Glutamatergic neuron (in vitro differentiated cells): ENCODE measurements around the gene FHIT. TPM values are rescaled to one million over a fixed set of nuclear protein-coding genes. Genes with fewer than 3 reads are reported as not detected.

Source experiments
- DNase-seq: peaks from one replicate; pipeline ENCODE4 v3.0.0; 2022
- H3K27ac Mint-ChIP-seq: one replicate; pipeline ENCODE4 v1.8.0; 2020; ENCODE audit warnings: mild to moderate bottlenecking, mixed read lengths, inconsistent platforms; ENCODE audit not compliant: unreplicated experiment
- H3K27me3 Mint-ChIP-seq: one replicate; pipeline ENCODE4 v1.8.0; 2020; ENCODE audit warnings: mild to moderate bottlenecking, moderate library complexity, mixed read lengths, inconsistent platforms; ENCODE audit not compliant: unreplicated experiment
- H3K36me3 Mint-ChIP-seq: one replicate; pipeline ENCODE4 v1.8.0; 2020; ENCODE audit warnings: mild to moderate bottlenecking, mixed read lengths, inconsistent platforms; ENCODE audit not compliant: unreplicated experiment
- H3K4me1 Mint-ChIP-seq: one replicate; pipeline ENCODE4 v1.8.0; 2020; ENCODE audit warnings: mild to moderate bottlenecking, low read depth, mixed read lengths, inconsistent platforms; ENCODE audit not compliant: unreplicated experiment
- H3K4me3 Mint-ChIP-seq: one replicate; pipeline ENCODE4 v1.8.0; 2020; ENCODE audit warnings: mild to moderate bottlenecking, mixed read lengths, inconsistent platforms; ENCODE audit not compliant: unreplicated experiment
- H3K9me3 Mint-ChIP-seq: one replicate; pipeline ENCODE4 v1.8.0; 2020; ENCODE audit warnings: mild to moderate bottlenecking, moderate library complexity, mixed read lengths, inconsistent platforms; ENCODE audit not compliant: unreplicated experiment
- CTCF ChIP-seq: fragments of 200-600 bp; sonication (generic); IDR thresholded peaks from one replicate; pipeline ENCODE4 v1.5.0; 2021; ENCODE audit not compliant: partially characterized antibody, unreplicated experiment
- total RNA-seq: library from RNA; stranded (reverse); fragmentation: NEBNext Ultra II Directional; extraction: Animal tissue kit (Norgen Biotek cat#: 25700); gene quantifications from one replicate; pipeline ENCODE4 v1.2.1, GENCODE V29; 2021; ENCODE audit not compliant: unreplicated experiment

The FHIT gene
- total RNA-seq, 1 donor from 2014 or later = 15.2 TPM

GRCh38 chr3:60582288-60582687 lies 669.0 kb downstream of the FHIT start:
- no peaks in the 10 kb centered on the region for H3K4me1 Mint-ChIP-seq
- no peaks in the 10 kb centered on the region for H3K36me3 Mint-ChIP-seq
- H3K27ac Mint-ChIP-seq = no peak overlapping the region
- H3K9me3 Mint-ChIP-seq = peaks cover 2% of the 10 kb centered on the region
- DNase-seq = no peak
- no peak overlapping the region for H3K4me3 Mint-ChIP-seq
- peaks cover 2% of the 10 kb centered on the region for H3K27me3 Mint-ChIP-seq
- peak; percentile 11 for TF ChIP-seq CTCF

GRCh38 chr3:60580809-60581208 lies 670.4 kb downstream of the FHIT start:
- H3K27me3 Mint-ChIP-seq = peaks cover 2% of the 10 kb centered on the region
- no peaks in the 10 kb centered on the region for H3K36me3 Mint-ChIP-seq
- H3K27ac Mint-ChIP-seq = no peak overlapping the region
- TF ChIP-seq CTCF = no peak
- no peaks in the 10 kb centered on the region for H3K4me1 Mint-ChIP-seq
- DNase-seq = no peak
- H3K4me3 Mint-ChIP-seq = no peak overlapping the region
- no peaks in the 10 kb centered on the region for H3K9me3 Mint-ChIP-seq

GRCh38 chr3:60579734-60580133 lies 671.5 kb downstream of the FHIT start:
- H3K4me3 Mint-ChIP-seq = no peak overlapping the region
- H3K36me3 Mint-ChIP-seq = no peaks in the 10 kb centered on the region
- H3K27ac Mint-ChIP-seq = no peak overlapping the region
- H3K9me3 Mint-ChIP-seq = no peaks in the 10 kb centered on the region
- DNase-seq = no peak
- no peaks in the 10 kb centered on the region for H3K4me1 Mint-ChIP-seq
- peaks cover 2% of the 10 kb centered on the region for H3K27me3 Mint-ChIP-seq
- no peak for TF ChIP-seq CTCF

GRCh38 chr3:60578936-60579335 lies 672.3 kb downstream of the FHIT start:
- no peak for DNase-seq
- Mint-ChIP-seq H3K36me3 (no peaks in the 10 kb centered on the region), H3K27ac (no peak overlapping the region), H3K4me3 (no peak overlapping the region), H3K4me1 (no peaks in the 10 kb centered on the region), H3K27me3 (peaks cover 2% of the 10 kb centered on the region), H3K9me3 (no peaks in the 10 kb centered on the region)
- no peak for TF ChIP-seq CTCF

DNA sequence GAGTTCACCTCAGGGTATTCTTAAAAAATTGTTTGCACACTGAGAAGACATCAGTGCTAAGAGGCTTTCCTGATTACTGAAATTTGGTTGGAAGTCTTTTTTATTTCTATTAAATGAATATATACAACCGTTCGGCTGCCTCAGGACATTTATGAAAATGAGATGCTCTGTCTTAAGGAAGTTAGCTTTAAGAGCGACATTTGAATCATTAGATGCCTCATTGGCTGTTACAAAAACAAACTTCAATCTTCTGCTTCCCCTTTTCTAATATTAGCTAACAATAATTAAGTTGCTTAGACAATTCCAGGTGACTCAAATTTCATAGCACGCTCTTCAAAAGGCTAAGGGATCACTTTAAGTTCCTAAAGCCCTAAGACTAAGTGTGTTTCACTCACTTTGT lies 673.7 kb downstream of the FHIT start:
- no peak for TF ChIP-seq CTCF
- no peak for DNase-seq
- Mint-ChIP-seq H3K4me3 (no peak overlapping the region), H3K4me1 (no peaks in the 10 kb centered on the region), H3K27ac (no peak overlapping the region), H3K36me3 (no peaks in the 10 kb centered on the region), H3K9me3 (no peaks in the 10 kb centered on the region), H3K27me3 (peaks cover 2% of the 10 kb centered on the region)
